Testis (tissue), 5 donors: ENCODE measurements around the gene PCBP3. TPM values are rescaled to one million over a fixed set of nuclear protein-coding genes. Genes with fewer than 3 reads are reported as not detected.

Experiments used
- DNase-seq: peaks from one replicate; pipeline ENCODE4 v3.0.0-alpha.2; 2019
- H3K27ac ChIP-seq, 2 donors: fragments of 200-600 bp; sonication (generic); one replicate each; pipeline ENCODE4 v1.5.1; 2019
- H3K27me3 ChIP-seq: fragments of 200-600 bp; sonication (generic); one replicate; pipeline ENCODE4 v1.5.1; 2019
- H3K36me3 ChIP-seq: fragments of 200-600 bp; sonication (generic); one replicate; pipeline ENCODE4 v1.5.1; 2017; ENCODE audit warnings: low read depth; ENCODE audit errors: missing control alignments
- H3K4me1 ChIP-seq: fragments of 200-600 bp; sonication (generic); one replicate; pipeline ENCODE4 v1.5.1; 2019
- H3K4me3 ChIP-seq, 2 donors: fragments of 200-600 bp; sonication (generic); one replicate each; pipeline ENCODE4 v1.5.1; 2017 to 2019
- H3K9me3 ChIP-seq: fragments of 200-600 bp; sonication (generic); one replicate; pipeline ENCODE4 v1.5.1; 2017
- CTCF ChIP-seq, 3 experiments: fragments of 450-650 bp in 2 of 3; fragments of 200-600 bp in 1 of 3; sonication (generic) in 1 of 3; IDR thresholded peaks; one replicate each; pipeline ENCODE4 v1.5.1; 2016 to 2019; ENCODE audit warnings: antibody characterized with exemption in 3 of 3, mild to moderate bottlenecking in 2 of 3, moderate library complexity in 1 of 3
- POLR2A ChIP-seq: fragments of 450-650 bp; IDR thresholded peaks from one replicate; pipeline ENCODE4 v1.6.1; 2017; ENCODE audit warnings: antibody characterized with exemption, mild to moderate bottlenecking, moderate library complexity
- WGBS, 2 donors: methylation state at CpG; one replicate each; pipeline ENCODE4 v1.1.5; 2018; 5-methylcytosine and 5-hydroxymethylcytosine counted together
- intact Hi-C: fragments of 100-400 bp; cut with DNase I; formaldehyde crosslinking; loops from one replicate; pipeline ENCODE4 v1.15.1; 2023; ENCODE audit warnings: low total_unique reads
- long read RNA-seq, 2 donors: transcript quantifications; one replicate each; lab custom pipeline, GENCODE V29; 2026
- polyA plus RNA-seq: library from polyadenylated mRNA; stranded (reverse); fragments of 350-450 nt; fragmentation: Illumina TruSeq; extraction: RNeasy Lipid Tissue Mini Kit (QIAGEN cat#74804); gene quantifications from one replicate; pipeline ENCODE4 v1.2.3, GENCODE V29; 2014; ENCODE audit warnings: low read depth, low replicate concordance; ENCODE audit not compliant: insufficient read depth
- total RNA-seq, 2 donors: library from RNA; depleted of rRNA; stranded (reverse); fragments of >200 nt; gene quantifications; one replicate each; pipeline ENCODE4 v1.2.3, GENCODE V29; 2016

The PCBP3 gene
- total RNA-seq: 10 to 100 TPM; 35.7 to 58.3 TPM
- 38.0 TPM for polyA plus RNA-seq
- long read RNA-seq, donor 1: 0 reads
- long read RNA-seq, donor 2: 0 reads

- Histone ChIP-seq H3K9me3 (no peaks in the 10 kb centered on the region), H3K27ac (peak within 1 kb of the TSS in 1 of 2 donors; percentile 73), H3K4me1 (no peaks in the 10 kb centered on the region), H3K27me3 (no peaks in the 10 kb centered on the region), H3K4me3 (peak within 1 kb of the TSS; percentile 52 to 68), H3K36me3 (no peaks in the 10 kb centered on the region)
- intact Hi-C loops: no loop called here
- no peak for TF ChIP-seq POLR2A
- no peak for TF ChIP-seq CTCF (IDR thresholded peaks at IDR 0.05)
- DNase-seq: peak; percentile 97
- WGBS, 2 donors: 0 to 1% methylated on average over 1 to 56 of the region's 120 CpGs
Observed at GRCh38 chr21:45643021-45643980, at the start of gene PCBP3. Gene PCBP3, plus strand, starts transcription at chr21:45643725. Its CDS starts 206,361 bp downstream, at chr21:45850086.

- Histone ChIP-seq H3K27me3 (no peaks in the 10 kb centered on the region), H3K4me3 (no peak overlapping the region), H3K27ac (no peak overlapping the region), H3K36me3 (no peaks in the 10 kb centered on the region), H3K9me3 (no peaks in the 10 kb centered on the region), H3K4me1 (no peaks in the 10 kb centered on the region)
- no peak for TF ChIP-seq CTCF (IDR thresholded peaks at IDR 0.05)
- no peak for TF ChIP-seq POLR2A
- WGBS, 2 donors: 77 to 85% methylated on average over 17 of the region's 17 CpGs
- intact Hi-C loops: loop anchor here (5.0 kb wide), 1 partner anchor 38 kb away; no protein-coding TSS in a partner anchor
- no peak for DNase-seq
Observed at GRCh38 chr21:45594721-45595489, 48.6 kb upstream of the PCBP3 start.

GRCh38 chr21:45595574-45596295 lies 47.8 kb upstream of the PCBP3 start:
- no peak for DNase-seq
- H3K27ac ChIP-seq: no peak overlapping the region
- H3K4me1 ChIP-seq: no peaks in the 10 kb centered on the region
- no peak overlapping the region for H3K4me3 ChIP-seq
- H3K36me3 ChIP-seq: no peaks in the 10 kb centered on the region
- H3K27me3 ChIP-seq: no peaks in the 10 kb centered on the region
- no peaks in the 10 kb centered on the region for H3K9me3 ChIP-seq
- WGBS, 2 donors: 90 to 96% methylated on average over 10 to 16 of the region's 16 CpGs
- intact Hi-C loops: no loop called here
- TF ChIP-seq CTCF (IDR thresholded peaks at IDR 0.05): no peak
- no peak for TF ChIP-seq POLR2A

GRCh38 chr21:45596704-45597318 lies 46.7 kb upstream of the PCBP3 start:
- Histone ChIP-seq H3K4me3 (no peak overlapping the region), H3K36me3 (no peaks in the 10 kb centered on the region), H3K27me3 (no peaks in the 10 kb centered on the region), H3K4me1 (no peaks in the 10 kb centered on the region), H3K27ac (no peak overlapping the region), H3K9me3 (no peaks in the 10 kb centered on the region)
- intact Hi-C loops: no loop called here
- WGBS, 2 donors: 51 to 66% methylated on average over 11 to 16 of the region's 16 CpGs
- DNase-seq: peak; percentile 82
- TF ChIP-seq POLR2A: no peak
- TF ChIP-seq CTCF (IDR thresholded peaks at IDR 0.05): peak; percentile 61 to 79 (median 72)
